Measurements from ENCODE around the gene CA10.

- TF ChIP-seq CTCF (IDR thresholded peaks at IDR 0.05) (no peak), POLR2A (IDR thresholded peaks at IDR 0.05) (no peak)
Observed at GRCh38 chr17:51642029-51642428, 516.5 kb downstream of the CA10 start.
